Kidney glomerular epithelial cell (primary cell): ENCODE measurements around the gene DNAJC16.

Source experiments
- DNase-seq: peaks from one replicate; lab custom pipeline; 2025; lab: John Stamatoyannopoulos, UW

DNAJC16 gene

DNA sequence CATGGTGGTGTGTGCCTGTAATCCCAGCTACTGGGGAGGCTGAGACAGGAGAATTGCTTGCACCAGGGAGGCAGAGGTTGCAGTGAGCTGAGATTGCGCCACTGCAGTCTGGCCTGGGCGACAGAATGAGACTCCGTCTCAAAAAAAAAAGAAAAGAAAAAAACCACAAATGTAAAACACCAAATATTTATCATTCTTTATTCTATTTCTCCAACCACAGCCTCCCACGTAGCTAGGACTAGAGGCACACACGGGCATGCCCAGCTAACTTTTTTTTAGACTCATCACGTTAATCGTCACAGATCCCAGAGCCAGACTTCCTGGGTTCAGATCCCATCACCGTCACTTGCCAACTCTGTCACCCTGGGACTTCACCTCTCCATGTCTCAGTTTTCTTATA is 13.5 kb downstream of the DNAJC16 start:
- DNase-seq = no peak

DNA sequence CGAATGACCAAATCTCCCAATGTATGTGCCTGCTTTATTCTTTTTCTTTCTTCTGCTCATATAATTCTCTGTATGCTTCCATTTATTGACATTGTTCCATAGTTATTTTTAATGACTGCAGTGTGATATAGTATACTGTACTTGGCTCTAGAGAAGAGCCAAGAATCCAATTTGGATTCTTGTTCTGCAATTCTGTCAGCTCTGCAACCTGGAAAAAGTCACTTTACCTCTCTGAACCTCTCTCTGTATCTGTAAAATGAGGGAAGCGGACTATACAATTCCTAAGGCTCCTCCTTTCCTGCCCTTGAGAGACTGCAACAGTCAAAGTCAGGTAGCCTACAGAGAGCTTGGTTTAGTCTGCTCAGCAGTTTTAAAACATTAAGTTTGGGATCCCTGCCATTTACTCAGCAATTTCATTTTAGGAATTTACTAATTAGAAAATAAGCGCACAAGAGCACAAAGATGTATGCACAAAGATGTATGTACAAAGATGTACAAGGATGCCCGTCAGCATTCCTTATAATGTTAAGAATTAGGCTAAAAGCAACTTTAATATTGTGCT is 14.7 kb downstream of the DNAJC16 start:
- DNase-seq = no peak

DNA sequence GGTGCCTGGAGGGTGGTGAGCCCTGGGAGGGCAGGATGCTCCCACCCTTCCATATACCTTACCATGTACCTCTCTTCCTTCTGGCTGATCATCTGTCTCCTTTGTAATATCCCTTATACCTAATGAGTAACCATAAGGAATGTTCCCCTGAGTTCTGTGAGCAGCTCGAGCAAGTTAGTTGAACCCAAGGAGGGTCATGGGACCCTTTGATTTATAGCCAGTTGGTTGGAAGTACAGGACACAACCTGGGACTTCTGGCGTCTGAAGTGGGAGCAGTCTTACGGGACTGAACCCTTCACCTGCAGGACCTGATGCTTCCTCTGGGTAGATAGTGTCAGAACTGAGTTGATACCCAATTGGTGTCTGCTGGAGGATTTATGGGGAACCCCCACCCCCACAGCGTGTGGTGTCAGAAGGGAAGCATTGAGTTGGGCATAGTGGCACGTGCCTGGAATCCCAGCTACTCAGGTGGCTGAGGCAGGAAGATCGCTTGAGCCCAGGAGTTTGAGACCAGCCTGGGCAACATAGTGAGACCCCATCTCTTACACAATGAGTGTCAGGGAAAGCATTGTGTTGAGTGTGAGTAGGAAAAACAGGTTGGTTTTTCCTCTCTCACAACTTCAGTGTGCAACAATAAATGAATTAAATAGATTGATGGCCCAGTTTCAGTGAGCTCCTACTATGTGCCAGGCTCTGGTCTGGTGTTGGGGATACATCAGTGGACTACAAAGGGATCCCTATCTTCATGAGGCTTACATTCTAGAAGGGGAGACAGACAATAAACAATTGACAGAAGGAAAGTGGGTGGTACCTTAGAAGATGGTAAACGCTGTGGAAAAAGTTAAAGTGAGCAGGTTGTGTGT is 16.0 kb downstream of the DNAJC16 start:
- no peak for DNase-seq

DNA sequence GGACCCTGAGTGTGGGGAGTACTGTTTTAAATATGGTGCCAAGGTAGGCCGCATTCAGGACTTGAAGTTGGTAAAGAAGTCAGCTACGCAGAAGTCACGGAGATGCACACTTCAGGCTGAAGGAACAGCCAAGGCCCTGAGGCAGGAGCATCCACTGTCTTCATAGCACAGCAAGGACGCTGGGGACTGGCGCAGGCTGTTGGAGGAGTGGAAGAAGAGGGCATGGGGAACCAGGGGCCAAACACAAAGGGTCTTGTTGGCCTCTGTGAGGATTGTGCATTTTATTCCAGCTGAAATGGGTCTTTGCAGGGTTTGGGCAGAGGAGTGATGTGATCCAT is 16.6 kb downstream of the DNAJC16 start:
- DNase-seq = no peak

DNA sequence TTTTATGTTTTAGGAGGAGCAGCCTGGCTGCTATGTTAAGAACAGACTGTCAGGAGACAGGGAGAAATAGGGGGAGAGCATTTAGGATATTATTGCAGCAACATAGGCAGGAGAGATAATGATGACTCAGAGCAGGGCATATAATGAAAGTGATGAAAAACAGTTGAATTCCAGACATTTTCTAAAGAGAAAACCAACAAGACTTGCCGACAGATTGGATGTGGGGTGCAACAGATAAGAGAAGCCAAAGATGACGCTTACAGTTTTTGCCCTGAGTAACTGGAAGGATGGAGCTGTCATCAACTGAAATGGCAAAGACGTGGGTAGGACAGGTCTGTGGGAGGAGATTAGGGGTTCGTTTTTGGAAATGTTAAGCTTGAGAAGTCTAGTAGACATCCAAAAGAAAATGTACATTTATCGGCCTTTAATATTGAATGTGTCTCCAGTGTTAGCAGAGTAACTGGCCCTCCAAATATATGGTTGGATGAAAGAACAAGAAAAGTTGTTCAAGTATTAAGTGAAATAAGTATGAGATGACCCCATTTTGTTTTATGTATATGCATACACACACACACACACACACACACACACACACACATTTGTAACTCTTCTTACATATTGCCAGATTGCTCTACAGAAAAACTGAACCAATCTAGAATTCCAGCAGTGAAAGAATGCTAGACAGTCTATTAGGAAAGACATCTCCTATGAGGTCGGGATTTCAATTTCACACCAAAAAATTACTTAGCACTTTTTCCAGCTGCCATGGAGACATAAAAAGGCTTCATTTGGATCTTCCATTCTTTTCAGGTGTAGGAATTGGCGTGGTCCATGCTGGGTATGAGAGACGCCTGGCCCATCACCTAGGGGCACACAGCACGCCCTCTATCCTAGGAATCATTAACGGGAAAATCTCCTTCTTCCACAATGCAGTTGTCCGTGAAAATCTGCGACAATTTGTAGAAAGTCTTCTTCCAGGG is 17.2 kb downstream of the DNAJC16 start:
- no peak for DNase-seq

DNA sequence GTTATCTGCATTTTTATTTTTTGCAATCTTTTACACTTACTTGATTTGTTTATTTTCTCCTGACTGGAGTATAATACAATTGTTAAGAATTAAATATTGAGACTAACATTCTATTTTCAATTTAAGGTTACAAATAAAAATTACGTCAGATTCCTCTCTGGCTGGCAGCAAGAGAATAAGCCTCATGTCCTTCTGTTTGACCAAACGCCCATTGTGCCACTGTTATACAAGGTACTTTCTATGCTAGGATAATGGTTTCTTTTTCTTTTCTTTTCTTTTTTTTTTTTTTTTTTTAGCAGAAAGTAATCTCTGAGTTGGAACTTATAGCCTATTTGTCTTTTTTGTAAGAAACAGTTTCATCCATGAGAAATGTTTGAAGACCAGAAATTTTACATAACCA is 20.0 kb downstream of the DNAJC16 start:
- no peak for DNase-seq

DNA sequence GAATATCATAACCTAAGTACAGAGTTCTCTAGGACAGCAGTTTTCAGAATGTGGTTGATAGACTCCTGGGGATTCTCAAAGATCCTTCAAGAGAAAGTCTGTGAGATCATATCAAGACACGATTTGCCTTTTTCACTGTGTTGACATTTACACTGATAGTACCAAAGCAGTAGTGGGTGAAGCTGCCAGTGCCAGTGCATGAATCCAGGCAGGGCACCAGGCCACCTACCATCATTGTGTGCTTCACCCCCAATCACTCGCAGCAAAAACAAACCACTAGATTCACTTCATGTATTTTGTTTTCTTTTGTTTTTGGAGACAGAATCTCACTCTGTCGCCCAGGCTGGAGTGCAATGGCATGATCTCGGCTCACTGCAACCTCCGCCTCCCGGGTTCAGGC is 23.9 kb downstream of the DNAJC16 start:
- no peak for DNase-seq

DNA sequence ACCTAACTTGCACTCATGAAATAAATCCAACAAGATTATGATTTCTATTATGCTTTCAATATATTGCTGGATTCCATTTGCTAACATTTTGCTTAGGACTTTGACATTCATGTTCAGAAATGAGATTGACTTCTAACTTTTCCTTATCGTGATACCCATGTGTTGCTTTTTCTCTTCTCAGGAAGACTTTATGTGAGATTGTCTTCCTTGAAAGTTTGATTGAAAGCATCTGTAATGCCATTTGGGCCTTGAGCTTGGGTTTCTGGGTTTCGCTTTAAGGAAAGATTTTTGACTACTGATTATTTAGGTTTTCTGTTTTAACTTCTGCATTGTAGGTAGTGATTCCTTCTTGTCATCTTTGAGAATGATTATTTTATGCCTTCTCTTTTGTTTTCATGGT is 30.4 kb downstream of the DNAJC16 start:
- no peak for DNase-seq

DNA sequence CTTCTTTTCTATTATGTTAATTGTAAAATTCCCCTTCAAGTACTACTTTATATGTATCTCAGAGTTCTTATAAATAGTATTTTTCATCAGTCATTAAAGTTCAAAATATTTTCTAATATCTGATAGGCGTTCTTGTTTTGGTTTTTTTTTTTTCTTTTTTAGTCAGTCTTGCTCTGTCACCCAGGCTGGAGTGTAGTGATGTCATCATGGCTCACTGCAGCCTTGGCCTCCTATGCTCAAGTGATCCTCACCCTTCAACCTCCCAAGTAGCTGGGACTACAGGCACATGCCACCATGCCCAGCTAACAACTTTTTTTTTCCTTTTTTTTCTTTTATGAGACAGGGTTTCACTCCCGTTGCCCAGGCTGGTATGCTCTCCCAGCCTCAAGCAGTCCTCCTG is 30.9 kb downstream of the DNAJC16 start:
- no peak for DNase-seq

DNA sequence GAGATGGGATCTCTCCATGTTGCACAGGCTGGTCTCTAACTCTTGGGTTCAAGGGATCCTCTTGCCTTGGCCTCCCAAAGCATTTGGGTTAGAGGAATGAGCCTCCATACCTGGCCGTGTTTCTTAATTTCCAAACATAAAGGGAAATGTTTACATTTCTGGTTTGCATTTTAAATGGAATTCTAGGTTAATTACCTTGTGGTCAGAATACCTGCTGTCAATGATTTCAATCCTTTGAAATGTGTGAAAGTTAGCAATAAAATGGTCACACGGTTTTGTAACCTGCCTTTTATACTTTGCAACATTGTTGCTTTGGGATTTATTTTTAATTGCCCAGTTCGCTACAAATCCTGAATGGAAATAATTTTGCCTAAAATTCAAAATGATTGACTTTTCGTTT is 31.9 kb downstream of the DNAJC16 start:
- DNase-seq = no peak

DNA sequence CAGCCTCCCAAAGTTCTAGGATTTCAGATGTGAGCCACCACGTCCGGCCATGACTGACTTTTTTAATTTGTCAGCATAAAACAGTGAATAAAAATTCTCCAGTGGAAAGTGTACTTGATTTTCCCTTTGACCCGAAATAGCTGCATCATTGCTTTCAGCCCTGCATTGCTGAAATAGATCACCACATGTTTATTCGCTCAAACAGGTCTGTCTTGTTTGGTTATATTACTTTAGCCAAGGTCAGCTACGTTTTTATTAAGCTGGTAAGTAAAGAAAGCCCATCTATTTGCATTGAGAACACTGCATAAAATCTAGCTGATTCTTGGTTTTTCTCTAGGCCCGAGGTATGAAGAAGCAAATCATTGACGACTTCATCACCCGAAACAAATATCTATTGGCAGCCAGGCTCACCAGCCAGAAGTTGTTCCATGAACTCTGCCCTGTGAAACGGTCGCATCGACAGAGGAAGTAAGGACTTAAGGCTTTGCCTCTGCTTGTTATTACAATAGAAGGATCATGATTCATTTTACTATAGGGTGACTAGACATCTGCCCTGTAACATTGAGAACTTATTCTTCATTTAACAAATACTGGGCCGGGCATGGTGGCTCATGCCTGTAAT is 32.7 kb downstream of the DNAJC16 start:
- no peak for DNase-seq

DNA sequence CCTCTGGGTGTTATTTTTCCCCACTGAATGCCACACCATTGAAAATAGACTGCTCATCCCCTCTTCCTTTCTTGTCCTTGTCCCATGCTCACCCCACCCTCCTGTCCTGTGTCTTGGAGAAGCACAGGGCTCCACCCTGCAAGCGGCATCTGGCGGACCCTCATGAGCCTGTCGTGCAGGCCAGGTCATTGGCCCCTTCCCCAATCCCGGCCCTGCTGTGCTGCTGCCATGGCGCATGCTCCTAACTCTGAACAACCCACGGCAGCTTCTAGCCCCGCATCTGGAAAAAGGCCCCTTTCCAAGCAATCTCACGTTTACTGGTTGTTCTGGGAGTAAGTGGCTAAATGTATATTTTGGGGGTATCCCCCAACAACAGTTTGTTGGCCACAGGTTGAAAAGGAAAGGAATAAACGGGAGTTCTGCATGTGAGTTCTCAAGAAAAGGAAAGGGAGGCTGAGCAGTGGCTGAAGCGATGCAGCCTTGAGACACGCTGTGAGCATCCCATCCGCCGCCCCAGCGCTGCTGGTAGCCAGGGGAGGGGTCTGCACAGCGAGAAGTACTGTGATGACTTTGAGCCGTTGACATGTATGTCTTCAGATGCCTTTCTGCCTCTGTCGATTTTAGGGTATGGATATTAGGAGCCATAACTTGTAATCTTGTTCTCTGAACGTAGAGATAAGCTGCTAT is 41.9 kb downstream of the DNAJC16 start:
- no peak for DNase-seq

DNA sequence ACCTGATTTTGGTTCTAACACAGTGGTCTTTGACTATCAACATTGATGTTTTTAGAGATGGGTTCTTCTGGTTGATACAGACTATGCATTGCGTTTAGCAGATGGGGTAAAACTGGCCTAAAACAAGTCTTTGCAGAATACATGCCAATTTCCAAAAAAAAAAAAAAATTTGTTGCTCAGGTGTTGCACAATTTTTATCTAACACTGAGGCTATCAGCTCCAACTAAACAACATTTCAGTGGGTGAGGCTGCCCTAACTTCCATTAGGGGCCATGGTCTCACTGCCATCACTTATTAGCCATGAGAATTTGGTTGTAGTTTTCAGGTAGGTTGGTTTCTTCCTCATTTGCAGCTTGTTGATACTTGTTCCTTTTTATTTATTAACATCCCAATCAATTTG is 44.2 kb downstream of the DNAJC16 start:
- no peak for DNase-seq

DNA sequence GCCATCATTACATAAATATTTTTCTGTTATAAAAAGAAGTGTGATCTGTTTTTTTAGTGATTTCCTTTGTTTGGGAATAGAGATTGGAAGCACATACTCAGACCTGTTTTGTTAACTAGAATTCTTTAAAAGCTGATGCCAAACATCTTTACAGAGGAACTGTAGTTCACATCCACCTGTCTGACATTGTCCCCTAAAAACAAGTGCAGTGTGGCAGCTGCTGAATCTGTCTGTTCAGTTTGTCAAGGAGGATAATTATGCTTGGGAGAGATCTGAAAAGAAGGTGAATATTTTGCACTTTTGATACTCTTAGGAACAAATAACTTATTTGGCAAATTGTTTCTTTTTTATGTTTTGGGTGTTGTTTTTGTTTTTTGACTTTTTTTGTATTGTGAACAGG is 44.6 kb downstream of the DNAJC16 start:
- no peak for DNase-seq

DNA sequence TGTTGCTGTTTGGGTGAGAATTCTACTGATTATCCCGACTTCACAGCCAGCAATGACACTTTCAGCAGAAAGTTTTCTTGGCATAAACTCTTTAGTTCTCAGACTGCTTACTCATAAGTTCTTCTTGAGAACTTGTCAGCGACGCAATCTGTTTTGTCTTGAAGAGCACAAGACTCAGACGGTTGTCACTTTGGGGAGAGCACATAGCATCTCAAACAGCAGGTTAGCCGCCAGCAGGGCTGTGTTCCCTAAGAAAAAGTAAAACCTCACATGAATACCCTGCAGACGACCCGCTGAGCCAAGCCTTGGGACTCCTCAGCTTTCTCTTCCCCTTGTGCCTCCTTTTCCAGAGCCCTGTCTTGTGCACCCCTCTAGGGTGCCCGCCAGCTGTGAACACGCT is 46.8 kb downstream of the DNAJC16 start:
- no peak for DNase-seq

DNA sequence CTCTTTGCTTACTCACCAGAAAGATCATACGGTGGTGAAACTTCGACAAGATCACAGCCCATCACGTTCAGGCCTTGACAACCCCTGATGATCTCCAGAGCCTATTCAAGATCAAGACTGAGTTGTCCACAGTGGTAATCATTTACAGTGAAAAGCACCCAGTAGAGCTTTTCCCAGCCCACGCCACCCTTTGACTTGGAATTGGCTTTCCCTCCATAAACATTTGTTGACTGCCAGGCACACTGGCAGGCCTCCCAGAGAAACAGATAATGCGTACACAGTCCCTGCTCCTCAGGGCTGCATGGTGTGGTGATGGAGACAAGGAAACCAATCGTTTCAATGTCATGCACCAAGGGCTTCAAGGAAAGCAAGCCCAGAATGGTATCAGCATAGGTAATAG is 48.1 kb downstream of the DNAJC16 start:
- no peak for DNase-seq

DNA sequence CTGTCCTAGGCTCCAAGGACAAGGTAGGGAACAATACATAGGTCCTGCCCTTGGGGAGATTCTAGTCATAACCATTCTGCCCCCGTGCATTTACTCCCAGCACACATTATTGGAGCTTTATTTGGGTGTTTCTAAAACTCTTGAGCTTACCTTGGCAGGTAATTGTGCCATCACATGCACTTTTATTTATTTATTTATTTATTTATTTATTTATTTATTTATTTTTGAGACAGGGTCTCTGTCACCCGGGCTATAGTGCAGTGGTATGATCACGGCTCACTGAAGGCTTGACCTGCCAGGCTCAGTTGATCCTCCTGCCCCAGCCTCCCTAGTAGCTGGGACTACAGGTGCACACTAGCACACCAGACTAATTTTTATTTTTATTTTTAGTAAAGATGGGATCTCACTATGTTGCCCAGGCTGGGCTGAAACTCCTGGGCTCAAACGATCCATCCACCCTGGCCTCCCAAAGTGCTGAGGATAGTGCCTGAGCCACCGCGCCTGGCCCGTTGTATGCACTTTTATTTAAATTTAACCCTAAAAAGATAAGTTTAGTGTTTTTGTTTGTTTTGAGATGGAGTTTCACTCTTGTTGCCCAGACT is 49.0 kb downstream of the DNAJC16 start:
- DNase-seq = no peak

DNA sequence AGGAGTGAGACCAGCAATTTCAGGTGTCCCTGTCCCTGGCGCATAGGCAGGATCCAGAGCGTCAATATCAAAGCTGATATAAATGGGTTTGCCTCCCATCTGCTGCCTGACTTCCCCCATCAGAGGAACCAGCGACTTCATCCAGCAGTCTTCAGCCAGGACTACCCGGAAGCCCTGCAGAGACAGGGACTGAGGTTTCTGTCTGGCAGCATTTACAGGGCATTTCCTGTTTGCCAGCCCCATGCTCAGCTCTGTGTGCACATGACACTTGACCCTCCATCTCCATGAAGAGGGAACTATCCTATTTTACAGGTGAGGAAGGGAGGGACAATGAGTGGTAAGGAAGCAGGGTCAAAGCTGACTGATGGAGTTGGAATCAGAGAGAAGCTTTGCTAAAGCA is 51.0 kb downstream of the DNAJC16 start:
- no peak for DNase-seq

DNA sequence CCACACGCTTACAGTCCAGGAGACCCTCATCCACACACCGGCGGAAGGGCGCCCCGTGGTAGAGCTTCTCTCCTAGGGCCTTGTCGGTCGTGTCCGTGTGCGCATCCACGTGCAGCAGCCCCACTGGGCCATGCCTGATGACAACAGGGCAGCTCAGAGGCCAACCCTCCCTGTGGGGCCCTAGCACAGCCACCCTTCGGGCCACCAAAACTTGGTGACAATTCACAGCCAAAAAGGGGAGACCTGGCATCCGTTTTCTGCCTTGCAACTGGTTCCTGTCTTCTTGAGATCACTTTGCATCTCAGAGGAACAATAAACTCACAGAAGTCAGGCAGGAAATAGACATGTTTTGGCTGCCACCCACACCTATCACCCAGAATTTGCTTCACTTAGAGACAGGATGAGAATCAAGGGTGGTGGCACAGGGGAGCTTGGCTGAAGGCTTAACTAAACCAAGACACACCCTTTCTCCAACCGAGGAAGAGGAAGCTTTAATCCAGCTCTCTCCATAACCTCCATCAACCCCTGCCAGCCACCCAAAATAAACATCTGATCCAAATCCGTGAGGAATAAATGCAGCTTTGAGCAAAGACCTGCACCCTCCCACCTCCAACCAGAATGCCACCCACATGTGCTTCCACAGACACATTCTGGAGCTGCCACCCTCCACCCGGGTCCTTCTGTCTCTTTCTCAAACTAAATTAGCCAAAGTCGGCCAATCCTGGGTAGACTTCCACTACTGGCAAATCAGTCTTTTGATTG is 52.5 kb downstream of the DNAJC16 start:
- no peak for DNase-seq

DNA sequence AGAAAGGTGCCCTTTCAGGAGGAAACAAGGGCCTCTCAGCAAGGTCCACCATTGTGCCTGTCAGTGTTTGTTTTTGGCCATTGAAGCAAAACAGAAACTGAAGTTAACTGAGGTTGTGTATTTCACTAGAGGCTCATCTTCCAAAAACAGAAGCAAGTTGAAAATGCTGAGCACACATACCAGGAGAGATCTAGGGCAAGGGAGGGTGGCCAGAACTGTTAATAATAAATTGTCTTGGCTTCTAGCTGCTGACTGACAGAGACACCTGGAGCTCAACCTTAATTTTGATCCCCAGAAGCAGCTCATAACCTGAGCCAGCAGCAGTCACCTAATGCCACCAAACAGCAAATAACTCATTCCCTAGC is 53.0 kb downstream of the DNAJC16 start:
- DNase-seq = no peak
